ENCODE results near the gene SLC25A47. TPM values are rescaled to one million over a fixed set of nuclear protein-coding genes. Genes with fewer than 3 reads are reported as not detected.
A peak's percentile ranks its signal among the peaks of the same experiment; 100 is the strongest.

Gene SLC25A47, protein sequence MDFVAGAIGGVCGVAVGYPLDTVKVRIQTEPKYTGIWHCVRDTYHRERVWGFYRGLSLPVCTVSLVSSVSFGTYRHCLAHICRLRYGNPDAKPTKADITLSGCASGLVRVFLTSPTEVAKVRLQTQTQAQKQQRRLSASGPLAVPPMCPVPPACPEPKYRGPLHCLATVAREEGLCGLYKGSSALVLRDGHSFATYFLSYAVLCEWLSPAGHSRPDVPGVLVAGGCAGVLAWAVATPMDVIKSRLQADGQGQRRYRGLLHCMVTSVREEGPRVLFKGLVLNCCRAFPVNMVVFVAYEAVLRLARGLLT
- not detected for polyA plus RNA-seq (2013)

DNA sequence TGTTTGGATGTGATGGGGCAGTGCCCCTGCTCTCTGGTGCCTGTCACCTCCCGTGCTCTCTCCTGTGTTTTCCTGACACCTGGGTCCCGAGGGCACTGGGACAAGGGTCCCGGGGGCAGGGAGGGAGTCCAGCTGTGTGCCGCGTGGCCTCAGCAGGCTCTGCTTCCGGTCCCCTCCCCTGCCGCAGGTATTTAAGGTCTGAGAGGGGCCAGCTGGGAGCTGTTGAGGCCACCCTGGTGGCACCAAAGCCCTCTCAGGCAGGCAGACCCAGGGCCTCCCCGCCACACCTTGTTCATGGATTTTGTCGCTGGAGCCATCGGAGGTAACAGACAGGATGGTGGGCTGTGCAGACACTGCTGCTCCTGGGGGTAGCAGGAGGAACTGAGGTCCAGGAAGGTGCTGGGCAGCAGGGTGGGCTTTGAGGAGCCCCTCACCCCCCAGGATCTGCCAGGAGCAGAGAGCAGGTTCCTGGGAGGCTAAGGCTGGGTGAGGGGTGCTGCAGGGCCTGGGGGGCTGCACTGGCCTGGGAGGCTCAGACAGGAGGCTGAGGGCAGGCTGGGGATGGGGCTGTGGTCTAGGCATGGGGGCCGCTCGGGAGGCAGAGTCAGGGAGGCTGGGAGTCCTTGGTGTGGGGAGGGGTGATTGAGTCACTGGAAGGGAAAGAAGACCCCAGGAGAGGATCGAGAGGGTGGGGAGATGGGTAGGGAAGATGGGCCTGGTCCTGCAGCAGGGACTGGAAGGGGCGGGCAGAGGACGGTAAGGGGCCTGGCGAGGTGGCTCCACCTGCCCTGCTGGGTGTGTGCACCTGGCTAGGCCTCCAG lies at the start of gene SLC25A47:
Gene SLC25A47, plus strand, starts transcription at position 219 of the 821 bp plus-strand sequence. Its CDS starts 76 bp downstream, at position 295.
- Histone ChIP-seq H3K27ac (ENCODE audit: insufficient read depth in 1 of 2, low read depth in 1 of 2, low read length in 2 of 2, poor library complexity in 1 of 2, severe bottlenecking in 2 of 2) (no peak within 1 kb of the TSS), H3K4me3 (ENCODE audit: control insufficient read depth in 1 of 7, extremely low read depth in 1 of 7, insufficient read depth in 4 of 7, low read depth in 2 of 7, low read length in 6 of 7) (no peak within 1 kb of the TSS), H3K27me3 (replicated peaks in 2 of 5; ENCODE audit: control insufficient read depth in 4 of 5, insufficient read depth in 5 of 5, low read length in 4 of 5) (no peaks in the 10 kb centered on the region), H3K36me3 (ENCODE audit: control insufficient read depth in 4 of 4, insufficient read depth in 4 of 4, low read length in 3 of 4) (no peaks in the 10 kb centered on the region), H3K9me3 (ENCODE audit: control extremely low read depth in 1 of 5, control insufficient read depth in 4 of 5, insufficient read depth in 2 of 5, low read depth in 1 of 5, low read length in 4 of 5) (no peaks in the 10 kb centered on the region), H3K4me1 (ENCODE audit: control extremely low read depth in 1 of 4, control insufficient read depth in 4 of 4, insufficient read depth in 4 of 4, low read length in 3 of 4) (peaks cover 0 to 2% (median under 1%) of the 10 kb centered on the region in 4 experiments)
- ChIA-PET POLR2A (no interaction called here), CTCF (interaction anchor here (0.7 to 1.3 kb wide), 3 partner anchors 8 to 1297 kb away, joined by 3 read pairs; no protein-coding TSS in a partner anchor)
- no peak for DNase-seq
- 95% methylated on average over 13 of the region's 16 CpGs for WGBS (ENCODE audit: insufficient coverage)

DNA sequence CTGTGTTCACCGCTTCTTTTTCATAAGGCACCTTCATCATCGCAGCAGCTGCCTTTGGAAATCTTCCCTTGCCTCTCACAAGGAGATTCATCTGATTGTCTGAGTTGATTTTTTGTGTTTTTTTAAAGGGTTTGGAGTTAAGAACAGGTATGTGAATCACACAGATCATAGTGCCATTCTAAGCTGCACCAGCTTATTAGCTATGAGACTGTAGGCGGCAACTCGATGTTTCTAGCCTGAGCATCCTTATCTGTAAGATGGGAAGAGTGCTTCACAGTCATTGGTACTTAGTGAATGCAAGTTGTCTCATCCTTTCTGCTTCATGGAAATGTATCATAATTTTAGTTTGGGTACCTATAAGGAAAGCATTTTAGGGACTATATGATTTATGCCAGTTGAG lies 48.9 kb upstream of the SLC25A47 start:
- POLR2A ChIA-PET = no interaction called here
- Histone ChIP-seq H3K27me3 (replicated peaks in 2 of 5; ENCODE audit: control insufficient read depth in 4 of 5, insufficient read depth in 5 of 5, low read length in 4 of 5) (no peaks in the 10 kb centered on the region), H3K4me1 (ENCODE audit: control extremely low read depth in 1 of 4, control insufficient read depth in 4 of 4, insufficient read depth in 4 of 4, low read length in 3 of 4) (peaks cover 6 to 24% (median 21%) of the 10 kb centered on the region in 4 experiments), H3K27ac (ENCODE audit: insufficient read depth in 1 of 2, low read depth in 1 of 2, low read length in 2 of 2, poor library complexity in 1 of 2, severe bottlenecking in 2 of 2) (peak overlapping the region in 1 of 2 experiments; percentile 46), H3K9me3 (ENCODE audit: control extremely low read depth in 1 of 5, control insufficient read depth in 4 of 5, insufficient read depth in 2 of 5, low read depth in 1 of 5, low read length in 4 of 5) (no peaks in the 10 kb centered on the region), H3K4me3 (ENCODE audit: control insufficient read depth in 1 of 7, extremely low read depth in 1 of 7, insufficient read depth in 4 of 7, low read depth in 2 of 7, low read length in 6 of 7) (no peak overlapping the region), H3K36me3 (ENCODE audit: control insufficient read depth in 4 of 4, insufficient read depth in 4 of 4, low read length in 3 of 4) (peaks cover 11 to 25% (median 13%) of the 10 kb centered on the region in 4 experiments)
- CTCF ChIA-PET = interaction anchor here (1.2 to 2.2 kb wide), 6 partner anchors 10 to 103 kb away, joined by 3 to 8 read pairs (median 4); no protein-coding TSS in a partner anchor
- WGBS (ENCODE audit: insufficient coverage) = 96% methylated on average over 3 of the region's 4 CpGs
- no peak for DNase-seq

DNA sequence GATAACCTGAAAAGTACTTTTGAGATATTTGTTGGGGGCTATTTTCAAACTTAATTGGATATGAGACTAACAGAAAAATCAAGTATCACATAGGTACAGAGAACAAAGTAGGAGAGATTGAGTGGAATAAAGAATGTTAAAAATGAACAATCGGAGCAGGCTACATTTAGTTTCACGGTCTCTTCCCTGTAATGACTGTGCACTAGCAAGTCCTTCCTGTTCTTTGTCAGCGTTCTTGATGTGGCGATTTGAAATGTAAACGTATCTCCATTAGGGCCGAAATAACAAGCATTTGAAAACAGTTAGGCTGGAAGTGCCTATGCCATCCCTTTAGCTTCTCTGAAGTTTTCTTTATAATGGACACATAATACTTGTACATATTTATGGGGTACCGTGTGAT lies 47.9 kb upstream of the SLC25A47 start:
- peaks cover 8 to 29% (median 16%) of the 10 kb centered on the region in 4 experiments for H3K36me3 ChIP-seq (ENCODE audit: control insufficient read depth in 4 of 4, insufficient read depth in 4 of 4, low read length in 3 of 4)
- peak; percentile 25 to 55 (median 40) for DNase-seq
- H3K27ac ChIP-seq (ENCODE audit: insufficient read depth in 1 of 2, low read depth in 1 of 2, low read length in 2 of 2, poor library complexity in 1 of 2, severe bottlenecking in 2 of 2) = peak overlapping the region; percentile 35 to 67
- WGBS (ENCODE audit: insufficient coverage) = 7% methylated on average over 4 of the region's 7 CpGs
- no peaks in the 10 kb centered on the region for H3K27me3 ChIP-seq (replicated peaks in 2 of 5; ENCODE audit: control insufficient read depth in 4 of 5, insufficient read depth in 5 of 5, low read length in 4 of 5)
- H3K4me3 ChIP-seq (ENCODE audit: control insufficient read depth in 1 of 7, extremely low read depth in 1 of 7, insufficient read depth in 4 of 7, low read depth in 2 of 7, low read length in 6 of 7) = peak overlapping the region in 2 of 7 experiments; percentile 19 to 39
- ChIA-PET POLR2A (interaction anchor here (1.2 to 1.6 kb wide), 2 partner anchors 10 to 38 kb away, joined by 3 to 4 read pairs; no protein-coding TSS in a partner anchor), CTCF (interaction anchor here (1.2 kb wide), 1 partner anchor 102 kb away, joined by 4 read pairs; no protein-coding TSS in a partner anchor)
- H3K4me1 ChIP-seq (ENCODE audit: control extremely low read depth in 1 of 4, control insufficient read depth in 4 of 4, insufficient read depth in 4 of 4, low read length in 3 of 4) = peaks cover 7 to 30% (median 25%) of the 10 kb centered on the region in 4 experiments
- H3K9me3 ChIP-seq (ENCODE audit: control extremely low read depth in 1 of 5, control insufficient read depth in 4 of 5, insufficient read depth in 2 of 5, low read depth in 1 of 5, low read length in 4 of 5) = no peaks in the 10 kb centered on the region

DNA sequence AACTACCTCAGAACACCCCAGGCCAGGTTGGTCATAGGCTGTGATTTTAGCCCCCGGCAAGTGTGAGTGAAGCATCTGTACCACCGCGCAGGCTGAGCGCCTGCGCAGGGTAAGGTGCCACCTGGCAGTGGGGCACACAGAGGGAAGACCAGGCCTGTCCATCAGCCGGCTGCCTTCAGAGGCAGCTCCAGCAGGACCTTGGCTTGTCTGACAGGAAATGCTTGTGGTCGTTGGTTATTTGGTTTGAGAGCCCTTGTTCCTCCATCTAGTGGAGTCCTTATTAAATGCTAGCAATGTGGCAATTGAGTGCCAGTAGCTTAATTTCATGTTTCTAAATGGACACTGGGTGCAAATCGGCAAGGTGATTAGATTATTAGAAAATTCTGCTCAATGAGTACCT lies 44.4 kb upstream of the SLC25A47 start:
- peaks cover 7 to 30% (median 25%) of the 10 kb centered on the region in 4 experiments for H3K4me1 ChIP-seq (ENCODE audit: control extremely low read depth in 1 of 4, control insufficient read depth in 4 of 4, insufficient read depth in 4 of 4, low read length in 3 of 4)
- H3K36me3 ChIP-seq (ENCODE audit: control insufficient read depth in 4 of 4, insufficient read depth in 4 of 4, low read length in 3 of 4) = peaks cover 8 to 54% (median 25%) of the 10 kb centered on the region in 4 experiments
- no peak overlapping the region for H3K4me3 ChIP-seq (ENCODE audit: control insufficient read depth in 1 of 7, extremely low read depth in 1 of 7, insufficient read depth in 4 of 7, low read depth in 2 of 7, low read length in 6 of 7)
- no peak overlapping the region for H3K27ac ChIP-seq (ENCODE audit: insufficient read depth in 1 of 2, low read depth in 1 of 2, low read length in 2 of 2, poor library complexity in 1 of 2, severe bottlenecking in 2 of 2)
- ChIA-PET CTCF (interaction anchor here (0.6 to 2.1 kb wide), 15 partner anchors 9 to 220 kb away, joined by 3 to 9 read pairs (median 4); no protein-coding TSS in a partner anchor), POLR2A (no interaction called here)
- no peaks in the 10 kb centered on the region for H3K27me3 ChIP-seq (replicated peaks in 2 of 5; ENCODE audit: control insufficient read depth in 4 of 5, insufficient read depth in 5 of 5, low read length in 4 of 5)
- WGBS (ENCODE audit: insufficient coverage) = 13% methylated on average over 7 of the region's 8 CpGs
- DNase-seq = peak; percentile 45 to 87 (median 81)
- H3K9me3 ChIP-seq (ENCODE audit: control extremely low read depth in 1 of 5, control insufficient read depth in 4 of 5, insufficient read depth in 2 of 5, low read depth in 1 of 5, low read length in 4 of 5) = no peaks in the 10 kb centered on the region

DNA sequence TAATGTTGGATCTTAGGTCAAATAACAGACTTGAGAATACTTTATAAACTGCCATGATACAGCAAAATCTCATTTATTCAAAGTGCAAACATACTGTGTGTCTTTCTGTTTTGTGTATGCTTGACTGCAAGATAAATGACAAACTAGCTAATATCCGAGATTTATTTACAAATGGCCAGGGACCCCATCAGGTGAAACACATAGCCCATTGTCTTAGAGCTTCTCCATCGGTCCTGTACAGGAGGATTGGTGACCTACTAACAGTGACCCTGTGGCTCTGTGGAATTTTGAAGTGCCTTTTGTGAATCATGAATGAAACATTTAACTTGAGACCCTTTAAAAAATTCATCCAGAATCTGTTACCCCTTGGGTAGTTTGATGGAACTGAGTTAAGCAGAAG lies 44.0 kb upstream of the SLC25A47 start:
- Histone ChIP-seq H3K27ac (ENCODE audit: insufficient read depth in 1 of 2, low read depth in 1 of 2, low read length in 2 of 2, poor library complexity in 1 of 2, severe bottlenecking in 2 of 2) (no peak overlapping the region), H3K27me3 (replicated peaks in 2 of 5; ENCODE audit: control insufficient read depth in 4 of 5, insufficient read depth in 5 of 5, low read length in 4 of 5) (no peaks in the 10 kb centered on the region), H3K36me3 (ENCODE audit: control insufficient read depth in 4 of 4, insufficient read depth in 4 of 4, low read length in 3 of 4) (peaks cover 8 to 52% (median 24%) of the 10 kb centered on the region in 4 experiments), H3K4me1 (ENCODE audit: control extremely low read depth in 1 of 4, control insufficient read depth in 4 of 4, insufficient read depth in 4 of 4, low read length in 3 of 4) (peaks cover 7 to 30% (median 25%) of the 10 kb centered on the region in 4 experiments), H3K4me3 (ENCODE audit: control insufficient read depth in 1 of 7, extremely low read depth in 1 of 7, insufficient read depth in 4 of 7, low read depth in 2 of 7, low read length in 6 of 7) (no peak overlapping the region), H3K9me3 (ENCODE audit: control extremely low read depth in 1 of 5, control insufficient read depth in 4 of 5, insufficient read depth in 2 of 5, low read depth in 1 of 5, low read length in 4 of 5) (no peaks in the 10 kb centered on the region)
- WGBS (ENCODE audit: insufficient coverage) = 83% methylated on average over 2 of the region's 2 CpGs
- ChIA-PET CTCF (interaction anchor here (0.7 to 2.1 kb wide), 12 partner anchors 9 to 200 kb away, joined by 3 to 9 read pairs (median 4); no protein-coding TSS in a partner anchor), POLR2A (no interaction called here)
- DNase-seq = no peak

DNA sequence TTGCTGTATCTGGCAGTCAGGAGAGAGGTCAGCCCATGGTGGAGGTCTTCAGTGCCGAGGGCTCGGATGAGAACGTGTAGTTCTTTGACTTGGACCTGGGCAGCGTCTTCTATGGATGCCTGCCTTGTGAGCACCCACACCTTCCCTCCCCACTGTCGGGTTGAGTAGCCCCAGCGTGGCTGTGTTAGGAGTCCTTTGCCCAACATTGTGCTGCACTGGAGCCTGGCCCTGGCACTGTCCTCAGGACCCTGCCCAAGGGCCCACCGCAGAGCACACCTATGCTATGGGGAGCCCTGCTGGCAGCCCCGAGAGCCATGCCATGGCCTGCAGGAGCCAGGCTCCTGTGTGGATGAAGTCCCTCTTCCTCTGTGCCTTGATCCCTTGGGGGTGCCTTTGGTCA lies 43.6 kb upstream of the SLC25A47 start:
- WGBS (ENCODE audit: insufficient coverage) = 93% methylated on average over 8 of the region's 8 CpGs
- Histone ChIP-seq H3K9me3 (ENCODE audit: control extremely low read depth in 1 of 5, control insufficient read depth in 4 of 5, insufficient read depth in 2 of 5, low read depth in 1 of 5, low read length in 4 of 5) (no peaks in the 10 kb centered on the region), H3K27ac (ENCODE audit: insufficient read depth in 1 of 2, low read depth in 1 of 2, low read length in 2 of 2, poor library complexity in 1 of 2, severe bottlenecking in 2 of 2) (no peak overlapping the region), H3K4me3 (ENCODE audit: control insufficient read depth in 1 of 7, extremely low read depth in 1 of 7, insufficient read depth in 4 of 7, low read depth in 2 of 7, low read length in 6 of 7) (no peak overlapping the region), H3K4me1 (ENCODE audit: control extremely low read depth in 1 of 4, control insufficient read depth in 4 of 4, insufficient read depth in 4 of 4, low read length in 3 of 4) (peaks cover 7 to 33% (median 26%) of the 10 kb centered on the region in 4 experiments), H3K27me3 (replicated peaks in 2 of 5; ENCODE audit: control insufficient read depth in 4 of 5, insufficient read depth in 5 of 5, low read length in 4 of 5) (no peaks in the 10 kb centered on the region), H3K36me3 (ENCODE audit: control insufficient read depth in 4 of 4, insufficient read depth in 4 of 4, low read length in 3 of 4) (peaks cover 8 to 52% (median 24%) of the 10 kb centered on the region in 4 experiments)
- POLR2A ChIA-PET = no interaction called here
- CTCF ChIA-PET = interaction anchor here (0.9 to 1.9 kb wide), 4 partner anchors 8 to 45 kb away, joined by 3 to 7 read pairs (median 4); no protein-coding TSS in a partner anchor
- DNase-seq = no peak
